Epithelial cell of proximal tubule (primary cell): ENCODE measurements around the gene SEPTIN11. TPM values are rescaled to one million over a fixed set of nuclear protein-coding genes. Genes with fewer than 3 reads are reported as not detected.

Experiments used
- DNase-seq: peaks from one replicate; pipeline ENCODE4 v3.0.0-alpha.2; 2011; ENCODE audit warnings: low read depth
- H3K4me3 ChIP-seq: 2 replicates; pipeline ENCODE4 v1.5.1; 2011; ENCODE audit warnings: low read depth, mild to moderate bottlenecking, low read length
- CTCF ChIP-seq: conservative IDR thresholded peaks from 2 replicates; pipeline ENCODE4 v1.5.1; 2012; ENCODE audit warnings: low read depth, mild to moderate bottlenecking, low read length
- total RNA-seq: library from RNA; depleted of rRNA; stranded (reverse); fragments of >200 nt; gene quantifications from 2 replicates; pipeline ENCODE4 v1.2.3, GENCODE V29; 2015

SEPTIN11 gene
- total RNA-seq, 1 donor from 2014 or later: 86.7 TPM

DNA sequence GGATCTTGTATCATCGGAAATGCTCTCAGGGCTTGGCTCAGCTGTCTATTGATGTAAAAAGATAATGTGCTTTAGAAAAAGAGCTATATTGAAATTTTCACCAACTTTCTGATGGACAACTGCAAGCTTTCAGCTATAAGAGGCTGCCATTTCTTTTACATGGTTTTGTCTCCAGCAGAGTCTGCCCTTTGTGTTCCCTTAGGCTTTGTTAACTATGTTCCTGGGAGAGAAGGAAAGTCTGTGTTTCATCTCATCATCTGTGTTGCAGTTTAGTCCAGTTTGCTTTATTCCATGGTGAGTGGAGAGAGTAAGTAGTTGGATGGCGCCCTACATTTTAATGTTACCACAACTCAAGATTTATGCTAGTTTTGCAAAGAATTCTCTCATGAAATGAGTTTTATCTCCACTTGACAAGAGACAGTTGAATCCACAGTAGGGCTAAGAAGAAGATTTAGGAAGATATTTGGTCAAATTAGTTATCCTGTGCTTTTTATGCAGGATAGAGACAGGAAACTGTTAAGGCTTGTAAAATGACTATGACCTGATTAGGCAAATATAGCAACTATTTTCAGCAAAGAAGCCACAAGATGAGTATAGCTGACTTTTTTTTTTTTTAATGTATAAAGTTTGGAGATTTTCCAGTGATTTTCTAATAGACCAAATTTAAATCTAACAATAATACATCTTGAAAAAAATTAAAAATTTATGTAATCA lies 16.5 kb downstream of the SEPTIN11 start:
- no peak overlapping the region for H3K4me3 ChIP-seq
- DNase-seq: no peak
- TF ChIP-seq CTCF: no peak

GRCh38 chr4:76968937-76969336 lies 19.4 kb downstream of the SEPTIN11 start:
- no peak for TF ChIP-seq CTCF
- H3K4me3 ChIP-seq: no peak overlapping the region
- no peak for DNase-seq

DNA sequence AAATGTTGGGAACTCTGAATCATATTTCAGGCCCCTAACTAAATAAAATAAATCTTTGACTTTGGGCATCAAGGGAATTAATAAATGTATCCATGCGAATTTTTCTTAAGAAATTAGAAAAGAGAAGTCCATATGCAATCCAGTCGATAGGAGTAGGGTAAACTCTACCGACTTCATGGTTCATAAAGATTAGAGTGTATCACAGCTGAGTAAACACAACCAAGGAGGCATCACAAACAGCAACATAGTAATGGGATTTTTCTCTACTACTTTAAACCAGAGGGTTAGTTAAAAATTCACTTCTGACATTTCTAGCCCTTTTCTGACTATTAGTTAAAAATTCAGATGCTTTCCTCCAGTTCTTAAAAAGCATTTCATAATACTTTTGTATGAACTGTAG lies 19.9 kb downstream of the SEPTIN11 start:
- no peak overlapping the region for H3K4me3 ChIP-seq
- no peak for TF ChIP-seq CTCF
- DNase-seq: no peak

DNA sequence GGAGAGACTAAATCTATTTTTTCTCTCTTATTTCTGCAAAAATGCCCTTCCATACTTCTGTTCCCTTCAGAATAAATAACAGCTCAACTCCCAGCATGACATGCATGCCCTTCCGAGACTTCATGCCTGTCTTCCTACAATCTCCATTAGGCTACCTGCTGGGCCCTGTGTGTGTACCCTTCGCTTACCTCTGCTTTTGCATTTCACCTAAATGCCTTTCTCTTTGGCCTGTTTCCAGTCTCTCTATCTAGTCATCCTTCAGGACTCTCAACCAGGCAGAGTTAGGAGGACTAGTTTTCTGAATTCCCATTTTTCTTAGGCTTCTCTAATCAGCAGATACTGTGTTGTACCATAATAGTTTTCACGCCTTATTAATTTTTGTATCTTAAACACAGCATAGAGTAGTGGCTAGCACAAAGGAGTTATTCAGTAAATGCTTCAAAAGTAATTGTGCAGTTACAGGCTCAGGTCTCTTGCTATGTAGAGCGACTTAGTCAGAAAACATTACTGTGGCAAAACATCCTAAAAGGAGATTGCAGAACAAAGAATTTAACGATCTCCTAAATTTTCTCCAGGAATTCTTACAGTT lies 20.5 kb downstream of the SEPTIN11 start:
- H3K4me3 ChIP-seq: no peak overlapping the region
- DNase-seq: no peak
- TF ChIP-seq CTCF: no peak

DNA sequence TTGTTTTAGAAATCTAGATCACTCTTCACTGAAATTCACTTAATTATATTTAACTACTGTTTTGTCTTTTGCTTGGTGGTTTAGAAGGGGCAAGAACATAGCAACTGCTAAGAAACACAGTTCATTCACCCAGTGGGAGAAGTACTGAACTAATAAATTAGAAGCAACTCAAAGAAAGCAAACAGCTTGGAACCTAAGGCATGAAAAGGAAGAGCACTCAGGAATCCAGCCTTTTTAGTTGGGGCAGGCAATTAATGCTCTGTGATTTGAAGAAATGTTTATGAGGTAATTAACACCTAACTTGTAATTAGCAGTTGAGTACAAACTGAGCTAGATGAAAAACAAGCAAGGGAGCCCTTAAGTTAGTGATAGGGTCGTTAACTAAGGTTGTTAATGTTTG lies 22.8 kb downstream of the SEPTIN11 start:
- DNase-seq: no peak
- no peak overlapping the region for H3K4me3 ChIP-seq
- TF ChIP-seq CTCF: no peak

DNA sequence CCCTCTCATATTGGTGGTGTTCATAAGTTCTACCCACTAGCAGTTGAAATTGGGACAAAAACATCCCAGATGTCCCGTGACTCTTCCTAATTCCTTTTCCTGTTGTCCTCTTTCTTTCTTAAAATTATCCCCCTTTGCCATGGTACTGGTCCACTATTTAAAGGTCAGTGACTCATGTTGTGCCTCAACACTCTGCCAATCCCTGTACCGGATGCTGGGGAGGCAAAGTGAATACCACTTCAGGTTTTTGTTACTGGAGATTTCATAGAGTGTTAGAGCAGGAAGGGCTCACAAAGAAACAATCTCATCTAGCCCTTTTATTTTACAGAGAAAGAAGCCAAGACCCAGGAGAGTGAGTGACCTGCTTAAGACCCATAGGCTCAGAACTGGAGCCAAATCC lies 24.6 kb downstream of the SEPTIN11 start:
- no peak overlapping the region for H3K4me3 ChIP-seq
- TF ChIP-seq CTCF: no peak
- DNase-seq: no peak

DNA sequence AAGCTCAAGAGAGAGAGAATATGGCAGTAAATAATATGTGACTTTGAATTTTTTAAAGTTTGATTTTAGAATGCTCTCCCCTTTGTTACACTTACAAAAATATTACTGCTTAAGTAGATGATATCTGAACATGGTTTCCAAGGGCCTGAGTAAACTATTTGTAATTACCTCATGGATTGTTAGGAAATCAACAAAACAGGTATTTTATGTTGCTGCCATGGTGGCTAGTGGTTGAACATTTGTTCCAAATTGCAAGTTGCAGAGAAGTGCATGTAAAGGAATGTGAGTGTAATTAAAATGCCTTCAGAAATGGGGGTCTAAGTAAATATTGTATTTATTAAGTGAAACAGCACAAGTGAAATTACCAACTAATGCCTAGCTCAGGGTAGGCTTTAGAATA lies 27.6 kb downstream of the SEPTIN11 start:
- DNase-seq: no peak
- no peak for TF ChIP-seq CTCF

More for the DNA sequence above, 27.6 kb downstream of the SEPTIN11 start:
- H3K4me3 ChIP-seq: no peak overlapping the region
